PC-3 (cell line): ENCODE results near the gene KRTAP6-3. TPM values are rescaled to one million over a fixed set of nuclear protein-coding genes. Genes with fewer than 3 reads are reported as not detected.

Source experiments
- ATAC-seq: fragments of 200-7000 bp; cut with Tn5 transposase; 2 replicates; pipeline ENCODE4 v1.9.1; 2020; ENCODE audit warnings: mild to moderate bottlenecking, moderate library complexity
- BruUV-seq: library from RNA; stranded (reverse); fragments of 400-500 nt; replicated peaks from 2 replicates; lab custom pipeline; 2021; lab: Mats Ljungman, UMichigan
- CTCF ChIA-PET: fragments of 300-600 bp; sonication (Branson Sonifier 250); formaldehyde crosslinking; loops from one replicate; lab custom pipeline; 2022; ENCODE audit warnings: antibody characterized with exemption; lab: Charles Lee
- POLR2A ChIA-PET: fragments of 300-600 bp; sonication (Branson Sonifier 250); formaldehyde crosslinking; loops from one replicate; lab custom pipeline; 2022; ENCODE audit warnings: antibody characterized with exemption; ENCODE audit not compliant: unreplicated experiment; lab: Charles Lee
- DNase-seq: peaks from one replicate; pipeline ENCODE4 v3.0.0-alpha.2; 2015
- H2AFZ ChIP-seq: fragments of 300-600 bp; sonication (generic); 2 replicates; pipeline ENCODE4 v1.6.0; 2016; ENCODE audit warnings: antibody characterized with exemption, low read length
- H3F3A ChIP-seq: fragments of 300-600 bp; sonication (generic); one replicate; pipeline ENCODE4 v1.6.0; 2017; ENCODE audit warnings: antibody characterized with exemption, low read length, control low read depth, mild to moderate bottlenecking; ENCODE audit not compliant: unreplicated experiment
- H3K27ac ChIP-seq: fragments of 300-600 bp; sonication (generic); 2 replicates; pipeline ENCODE4 v1.5.1; 2016; ENCODE audit warnings: mild to moderate bottlenecking, low read length
- H3K27me3 ChIP-seq: fragments of 300-600 bp; sonication (generic); 2 replicates; pipeline ENCODE4 v1.6.1; 2016; ENCODE audit warnings: low read length, mixed read lengths
- H3K36me3 ChIP-seq: fragments of 300-600 bp; sonication (generic); 2 replicates; pipeline ENCODE4 v1.6.1; 2016; ENCODE audit warnings: low read depth, mixed run types, low read length, mixed read lengths
- H3K4me1 ChIP-seq: fragments of 300-600 bp; sonication (generic); 2 replicates; pipeline ENCODE4 v1.5.1; 2016; ENCODE audit warnings: low read length; ENCODE audit not compliant: insufficient read depth
- H3K4me2 ChIP-seq: fragments of 300-600 bp; sonication (generic); 2 replicates; pipeline ENCODE4 v1.6.0; 2016; ENCODE audit warnings: low read length
- H3K4me3 ChIP-seq: fragments of 300-600 bp; sonication (generic); 2 replicates; pipeline ENCODE4 v1.5.1; 2016; ENCODE audit warnings: mild to moderate bottlenecking, low read length, mixed read lengths
- H3K79me2 ChIP-seq: fragments of 300-600 bp; sonication (generic); 2 replicates; pipeline ENCODE4 v1.6.1; 2017; ENCODE audit warnings: low read length, mixed read lengths
- H3K9ac ChIP-seq: fragments of 300-600 bp; sonication (generic); 2 replicates; pipeline ENCODE4 v1.6.0; 2016; ENCODE audit warnings: mild to moderate bottlenecking, low read length
- H3K9me2 ChIP-seq: fragments of 300-600 bp; sonication (generic); replicated peaks from 2 replicates; pipeline ENCODE4 v1.6.1; 2016; ENCODE audit warnings: mixed run types, low read length, mixed read lengths
- H3K9me3 ChIP-seq: fragments of 300-600 bp; sonication (generic); 2 replicates; pipeline ENCODE4 v1.6.1; 2016; ENCODE audit warnings: low read length, mixed read lengths
- H4K20me1 ChIP-seq: fragments of 300-600 bp; sonication (generic); 2 replicates; pipeline ENCODE4 v1.6.1; 2016; ENCODE audit warnings: low read length, mixed read lengths
- EZH2 ChIP-seq: fragments of 300-600 bp; sonication (generic); IDR thresholded peaks from one replicate; pipeline ENCODE4 v1.6.1; 2017; ENCODE audit warnings: antibody characterized with exemption, mild to moderate bottlenecking, low read length; ENCODE audit not compliant: unreplicated experiment
- EZH2phosphoT487 ChIP-seq: fragments of 300-600 bp; sonication (generic); IDR thresholded peaks from 2 replicates; pipeline ENCODE4 v1.6.1; 2018; ENCODE audit warnings: mild to moderate bottlenecking, antibody characterized with exemption, low read length, borderline replicate concordance
- intact Hi-C: fragments of 100-400 bp; cut with micrococcal nuclease; formaldehyde crosslinking; loops from 2 replicates; pipeline ENCODE4 v1.9.0; 2023
- total RNA-seq: library from RNA; depleted of rRNA; stranded (reverse); fragments of >200 nt; gene quantifications from 2 replicates; pipeline ENCODE4 v1.2.3, GENCODE V29; 2014
- TF ChIP-seq, protein P1 (sequence below): fragments of 300-600 bp; sonication (generic); conservative IDR thresholded peaks from 2 replicates; pipeline ENCODE4 v1.5.1; 2017; ENCODE audit warnings: antibody characterized with exemption, low read depth, mild to moderate bottlenecking, low read length

The KRTAP6-3 gene
- total RNA-seq, 1 experiment from 2014 or later = not detected

- H3K79me2 ChIP-seq = no peaks in the 10 kb centered on the region
- POLR2A ChIA-PET = no interaction called here
Observed at GRCh38 chr21:30590297-30590696, 1.9 kb upstream of the KRTAP6-3 start, which contains the start of gene KRTAP22-2. TSS of gene KRTAP22-2 (minus strand) at chr21:30590397.

GRCh38 chr21:30598802-30599201 is 6.6 kb downstream of the KRTAP6-3 start, which contains the start of gene KRTAP6-2:
TSS of gene KRTAP6-2 (minus strand) at chr21:30598902. CDS start at chr21:30598874, 28 bp downstream.
- TF ChIP-seq EZH2phosphoT487 = no peak
- TF ChIP-seq EZH2 = no peak
- TF ChIP-seq, protein P1, sequence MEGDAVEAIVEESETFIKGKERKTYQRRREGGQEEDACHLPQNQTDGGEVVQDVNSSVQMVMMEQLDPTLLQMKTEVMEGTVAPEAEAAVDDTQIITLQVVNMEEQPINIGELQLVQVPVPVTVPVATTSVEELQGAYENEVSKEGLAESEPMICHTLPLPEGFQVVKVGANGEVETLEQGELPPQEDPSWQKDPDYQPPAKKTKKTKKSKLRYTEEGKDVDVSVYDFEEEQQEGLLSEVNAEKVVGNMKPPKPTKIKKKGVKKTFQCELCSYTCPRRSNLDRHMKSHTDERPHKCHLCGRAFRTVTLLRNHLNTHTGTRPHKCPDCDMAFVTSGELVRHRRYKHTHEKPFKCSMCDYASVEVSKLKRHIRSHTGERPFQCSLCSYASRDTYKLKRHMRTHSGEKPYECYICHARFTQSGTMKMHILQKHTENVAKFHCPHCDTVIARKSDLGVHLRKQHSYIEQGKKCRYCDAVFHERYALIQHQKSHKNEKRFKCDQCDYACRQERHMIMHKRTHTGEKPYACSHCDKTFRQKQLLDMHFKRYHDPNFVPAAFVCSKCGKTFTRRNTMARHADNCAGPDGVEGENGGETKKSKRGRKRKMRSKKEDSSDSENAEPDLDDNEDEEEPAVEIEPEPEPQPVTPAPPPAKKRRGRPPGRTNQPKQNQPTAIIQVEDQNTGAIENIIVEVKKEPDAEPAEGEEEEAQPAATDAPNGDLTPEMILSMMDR = no peak
- Histone ChIP-seq H2AFZ (no peak within 1 kb of the TSS), H3K36me3 (no peaks in the 10 kb centered on the region), H3K4me2 (no peak within 1 kb of the TSS), H3K79me2 (no peaks in the 10 kb centered on the region), H3K4me3 (no peak within 1 kb of the TSS), H3K4me1 (no peaks in the 10 kb centered on the region), H3K27me3 (no peaks in the 10 kb centered on the region), H3K9ac (no peak within 1 kb of the TSS), H4K20me1 (no peaks in the 10 kb centered on the region), H3K27ac (no peak within 1 kb of the TSS), H3K9me2 (no peaks in the 10 kb centered on the region), H3F3A (no peaks in the 10 kb centered on the region), H3K9me3 (no peaks in the 10 kb centered on the region)
- ATAC-seq = no peak
- no peak for DNase-seq
- no TSS peak for BruUV-seq
- intact Hi-C loops = no loop called here
- CTCF ChIA-PET = no interaction called here
- POLR2A ChIA-PET = no interaction called here

More at GRCh38 chr21:30590297-30590696, 1.9 kb upstream of the KRTAP6-3 start, which contains the start of gene KRTAP22-2:
- no peak within 1 kb of the TSS for H3K9ac ChIP-seq
- H3K4me2 ChIP-seq = no peak within 1 kb of the TSS
- intact Hi-C loops = no loop called here
- H3K9me3 ChIP-seq = no peaks in the 10 kb centered on the region
- no peak for DNase-seq
- H3K4me3 ChIP-seq = no peak within 1 kb of the TSS
- no peak within 1 kb of the TSS for H3K27ac ChIP-seq
- TF ChIP-seq EZH2 (no peak), EZH2phosphoT487 (no peak)
- TF ChIP-seq, protein P1 = no peak
- BruUV-seq = no TSS peak
- CTCF ChIA-PET = no interaction called here
- H2AFZ ChIP-seq = no peak within 1 kb of the TSS
- no peak for ATAC-seq
- no peaks in the 10 kb centered on the region for H3K9me2 ChIP-seq
- no peaks in the 10 kb centered on the region for H4K20me1 ChIP-seq
- H3F3A ChIP-seq = no peaks in the 10 kb centered on the region
- H3K4me1 ChIP-seq = no peaks in the 10 kb centered on the region
- H3K36me3 ChIP-seq = no peaks in the 10 kb centered on the region
- H3K27me3 ChIP-seq = no peaks in the 10 kb centered on the region

- ATAC-seq (no peak), DNase-seq (no peak)
- H3K9ac ChIP-seq = no peak within 1 kb of the TSS
- ChIA-PET POLR2A (no interaction called here), CTCF (no interaction called here)
- H3K4me3 ChIP-seq = no peak within 1 kb of the TSS
- H3F3A ChIP-seq = no peaks in the 10 kb centered on the region
- BruUV-seq = no TSS peak
- no peaks in the 10 kb centered on the region for H3K9me2 ChIP-seq
- H3K79me2 ChIP-seq = no peaks in the 10 kb centered on the region
- no peaks in the 10 kb centered on the region for H3K4me1 ChIP-seq
- no peak within 1 kb of the TSS for H3K4me2 ChIP-seq
- H3K36me3 ChIP-seq = no peaks in the 10 kb centered on the region
- H3K27me3 ChIP-seq = no peaks in the 10 kb centered on the region
- no peaks in the 10 kb centered on the region for H3K9me3 ChIP-seq
- intact Hi-C loops = no loop called here
- H2AFZ ChIP-seq = no peak within 1 kb of the TSS
- TF ChIP-seq EZH2 = no peak
- no peak for TF ChIP-seq EZH2phosphoT487
- TF ChIP-seq, protein P1 = no peak
- no peak within 1 kb of the TSS for H3K27ac ChIP-seq
- H4K20me1 ChIP-seq = no peaks in the 10 kb centered on the region
Observed at GRCh38 chr21:30600787-30601186, 8.5 kb downstream of the KRTAP6-3 start, which contains the start of gene KRTAP22-1. TSS of gene KRTAP22-1 (plus strand) at chr21:30601087.
